Neuronal stem cell (in vitro differentiated cells): ENCODE results near the gene BRCA1.
"Not testable (repeated sequence)": the region's sequence is repeated elsewhere in the genome, so short reads cannot be mapped to it uniquely, and the experiment has no call there.

ENCODE experiments used
- DNase-seq: peaks from one replicate; pipeline ENCODE4 v3.0.0-alpha.2; 2013; ENCODE audit warnings: low spot score
- H2AFZ ChIP-seq: one replicate; pipeline ENCODE4 v1.6.1; 2013; ENCODE audit warnings: mild to moderate bottlenecking, low read length, inconsistent platforms
- H2AK5ac ChIP-seq: 2 replicates; pipeline ENCODE4 v1.6.1; 2013; ENCODE audit warnings: low read depth, mild to moderate bottlenecking, inconsistent platforms, low read length, moderate library complexity, mixed read lengths
- H2BK120ac ChIP-seq: 2 replicates; pipeline ENCODE4 v1.6.1; 2013; ENCODE audit warnings: low read depth, mild to moderate bottlenecking, inconsistent platforms, low read length, moderate library complexity, mixed read lengths
- H2BK12ac ChIP-seq: one replicate; pipeline ENCODE4 v1.6.1; 2013; ENCODE audit warnings: low read length, inconsistent platforms
- H2BK15ac ChIP-seq: 2 replicates; pipeline ENCODE4 v1.6.1; 2013; ENCODE audit warnings: mild to moderate bottlenecking, low read length, inconsistent platforms, mixed read lengths
- H2BK5ac ChIP-seq: one replicate; pipeline ENCODE4 v1.6.1; 2013; ENCODE audit warnings: inconsistent platforms, mild to moderate bottlenecking, low read length, moderate library complexity
- H3K14ac ChIP-seq: one replicate; pipeline ENCODE4 v1.6.1; 2013; ENCODE audit warnings: low read length, inconsistent platforms
- H3K18ac ChIP-seq: 2 replicates; pipeline ENCODE4 v1.6.1; 2013; ENCODE audit warnings: low read length, inconsistent platforms
- H3K23ac ChIP-seq: 2 replicates; pipeline ENCODE4 v1.6.1; 2013; ENCODE audit warnings: low read depth, mild to moderate bottlenecking, mixed read lengths, low read length, inconsistent platforms; ENCODE audit not compliant: poor library complexity
- H3K27ac ChIP-seq: replicated peaks from 3 replicates; pipeline ENCODE4 v1.5.1; 2013; ENCODE audit warnings: low read length, inconsistent platforms
- H3K27me3 ChIP-seq, 3 experiments: 2 replicates each; pipeline ENCODE4 v1.6.1; 2013; ENCODE audit warnings: low read length in 3 of 3, mild to moderate bottlenecking in 2 of 3, inconsistent platforms in 1 of 3, low read depth in 1 of 3, mixed read lengths in 1 of 3, moderate library complexity in 1 of 3; ENCODE audit not compliant: control insufficient read depth in 3 of 3, insufficient read depth in 3 of 3
- H3K36me3 ChIP-seq, 2 donors: replicated peaks in 1 of 2; 2 replicates each; pipeline ENCODE4 v1.6.1; 2013; ENCODE audit warnings: low read length in 2 of 2; ENCODE audit not compliant: control insufficient read depth in 2 of 2, insufficient read depth in 2 of 2
- H3K4ac ChIP-seq: 2 replicates; pipeline ENCODE4 v1.6.1; 2013; ENCODE audit warnings: inconsistent platforms, mild to moderate bottlenecking, low read length, moderate library complexity
- H3K4me1 ChIP-seq, 2 donors: 1 replicate in 1 of 2; 2 replicates in 1 of 2; pipeline ENCODE4 v1.6.1; 2013; ENCODE audit warnings: low read length in 2 of 2, low read depth in 1 of 2; ENCODE audit not compliant: control insufficient read depth in 2 of 2, insufficient read depth in 1 of 2
- H3K4me2 ChIP-seq: one replicate; pipeline ENCODE4 v1.6.1; 2013; ENCODE audit warnings: mild to moderate bottlenecking, low read length, inconsistent platforms; ENCODE audit not compliant: insufficient read depth, poor library complexity, severe bottlenecking
- H3K4me3 ChIP-seq, 2 donors: 2 replicates each; pipeline ENCODE4 v1.5.1; 2013; ENCODE audit warnings: low read length in 2 of 2, mild to moderate bottlenecking in 2 of 2, inconsistent platforms in 1 of 2, moderate library complexity in 1 of 2
- H3K79me1 ChIP-seq: one replicate; pipeline ENCODE4 v1.6.1; 2013; ENCODE audit warnings: low read depth, mild to moderate bottlenecking, inconsistent platforms, low read length, moderate library complexity
- H3K9ac ChIP-seq: one replicate; pipeline ENCODE4 v1.6.1; 2013; ENCODE audit warnings: mild to moderate bottlenecking, low read depth, low read length, inconsistent platforms; ENCODE audit not compliant: poor library complexity
- H3K9me3 ChIP-seq, 2 donors: replicated peaks in 1 of 2; 2 replicates each; pipeline versions ENCODE3 to v1.6.1; 2013; ENCODE audit warnings: low read length in 2 of 2, mild to moderate bottlenecking in 2 of 2, inconsistent platforms in 1 of 2, low read depth in 1 of 2, mixed read lengths in 1 of 2, moderate library complexity in 1 of 2; ENCODE audit not compliant: control insufficient read depth in 2 of 2, insufficient read depth in 1 of 2
- H4K8ac ChIP-seq: one replicate; pipeline ENCODE4 v1.6.1; 2013; ENCODE audit warnings: low read depth, mild to moderate bottlenecking, inconsistent platforms, low read length, moderate library complexity
- H4K91ac ChIP-seq: one replicate; pipeline ENCODE4 v1.6.1; 2013; ENCODE audit warnings: low read length, low read depth, mild to moderate bottlenecking, inconsistent platforms; ENCODE audit not compliant: poor library complexity
- WGBS, 2 donors: extraction: QIAGEN DNeasy Blood & Tissue Kit; methylation state at CpG; one replicate each; pipeline ENCODE4 v1.1.7; 2013; ENCODE audit warnings: missing lambda C conversion rate in 2 of 2, mixed read lengths in 1 of 2; ENCODE audit not compliant: insufficient read length in 2 of 2, insufficient replicate concordance in 1 of 2; ENCODE audit errors: extremely low coverage in 2 of 2; 5-methylcytosine and 5-hydroxymethylcytosine counted together

Gene BRCA1

DNA sequence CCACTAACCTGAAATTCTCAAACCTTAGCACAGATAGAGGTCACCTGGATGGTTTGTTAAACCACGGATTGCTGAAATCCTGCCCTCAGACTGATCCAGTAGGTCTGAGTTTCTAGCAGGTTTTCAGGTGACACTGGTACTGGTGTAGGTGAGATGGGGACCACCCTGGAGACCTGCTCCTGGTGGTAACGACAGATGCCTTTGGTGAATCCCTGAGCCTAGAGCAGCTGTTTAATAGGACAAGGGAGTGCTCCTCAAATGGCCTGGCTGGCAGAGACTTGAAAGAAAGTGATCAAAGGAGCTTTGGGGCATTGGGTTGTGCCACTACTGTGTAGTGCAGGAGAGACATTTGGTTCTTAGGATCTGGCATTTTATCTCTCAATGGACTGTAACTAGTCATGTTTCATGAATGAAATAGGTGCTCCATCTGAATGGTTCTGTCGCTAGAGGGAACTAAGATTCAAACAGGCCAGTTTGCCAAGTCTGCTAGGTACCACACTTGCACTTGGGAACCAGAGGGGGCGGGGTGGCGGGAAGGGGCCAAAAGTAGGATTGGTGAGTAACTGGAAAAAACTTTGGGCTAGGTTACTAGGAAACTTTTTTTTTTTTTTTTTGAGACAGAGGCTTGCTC is 121.5 kb downstream of the BRCA1 start:
- WGBS, 2 donors = no CpG with 5 or more reads among the region's 5 CpGs

DNA sequence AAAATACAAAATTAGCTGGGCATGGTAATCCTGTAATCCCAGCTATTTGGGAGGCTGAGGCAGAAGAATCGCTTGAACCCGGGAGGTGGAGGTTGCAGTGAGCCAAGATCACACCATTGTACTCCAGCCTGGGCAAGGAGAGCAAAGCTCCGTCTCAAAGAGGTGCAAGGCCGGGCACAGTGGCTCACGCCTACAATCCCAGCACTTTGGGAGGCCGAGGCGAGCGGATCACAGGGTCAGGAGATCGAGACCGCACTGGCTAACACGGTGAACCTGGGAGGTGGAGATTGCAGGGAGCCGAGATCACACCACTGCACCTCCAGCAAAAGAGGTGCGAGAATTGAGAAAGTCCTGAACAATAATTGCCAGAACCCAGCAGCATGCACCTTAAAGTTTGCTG is 124.3 kb downstream of the BRCA1 start:
- not testable (repeated sequence) for H4K8ac ChIP-seq, H3K4me2 ChIP-seq, H2AK5ac ChIP-seq, H2AFZ ChIP-seq, H2BK15ac ChIP-seq, H3K4ac ChIP-seq, H2BK5ac ChIP-seq, H3K14ac ChIP-seq, H2BK12ac ChIP-seq, H3K9ac ChIP-seq, H4K91ac ChIP-seq, DNase-seq, H2BK120ac ChIP-seq, H3K79me1 ChIP-seq, H3K4me1 ChIP-seq, H3K27ac ChIP-seq, H3K23ac ChIP-seq, H3K9me3 ChIP-seq, H3K4me3 ChIP-seq, H3K27me3 ChIP-seq, H3K18ac ChIP-seq
- H3K36me3 ChIP-seq = peaks cover 34 to 56% of the 10 kb centered on the region in 2 donors
- no CpG with 5 or more reads among the region's 13 CpGs for WGBS, 2 donors

More for the DNA sequence above, 121.5 kb downstream of the BRCA1 start:
- H2BK12ac ChIP-seq = no peak overlapping the region
- H3K4me2 ChIP-seq = no peak overlapping the region
- no peaks in the 10 kb centered on the region for H3K27me3 ChIP-seq
- H3K9ac ChIP-seq = peak overlapping the region; percentile 12
- no peak overlapping the region for H3K4ac ChIP-seq
- no peak overlapping the region for H4K8ac ChIP-seq
- H3K18ac ChIP-seq = no peak overlapping the region
- H3K4me1 ChIP-seq = peaks cover 0 to 9% of the 10 kb centered on the region in 2 donors
- no peak for DNase-seq
- H2AFZ ChIP-seq = no peak overlapping the region
- no peak overlapping the region for H3K14ac ChIP-seq
- peaks cover 34 to 56% of the 10 kb centered on the region in 2 donors for H3K36me3 ChIP-seq
- no peak overlapping the region for H2BK120ac ChIP-seq
- no peak overlapping the region for H4K91ac ChIP-seq
- no peaks in the 10 kb centered on the region for H3K9me3 ChIP-seq
- no peak overlapping the region for H2BK5ac ChIP-seq
- no peak overlapping the region for H2BK15ac ChIP-seq
- no peak overlapping the region for H2AK5ac ChIP-seq
- no peak overlapping the region for H3K4me3 ChIP-seq
- H3K79me1 ChIP-seq = peaks cover 5% of the 10 kb centered on the region
- H3K23ac ChIP-seq = no peak overlapping the region
- no peak overlapping the region for H3K27ac ChIP-seq

DNA sequence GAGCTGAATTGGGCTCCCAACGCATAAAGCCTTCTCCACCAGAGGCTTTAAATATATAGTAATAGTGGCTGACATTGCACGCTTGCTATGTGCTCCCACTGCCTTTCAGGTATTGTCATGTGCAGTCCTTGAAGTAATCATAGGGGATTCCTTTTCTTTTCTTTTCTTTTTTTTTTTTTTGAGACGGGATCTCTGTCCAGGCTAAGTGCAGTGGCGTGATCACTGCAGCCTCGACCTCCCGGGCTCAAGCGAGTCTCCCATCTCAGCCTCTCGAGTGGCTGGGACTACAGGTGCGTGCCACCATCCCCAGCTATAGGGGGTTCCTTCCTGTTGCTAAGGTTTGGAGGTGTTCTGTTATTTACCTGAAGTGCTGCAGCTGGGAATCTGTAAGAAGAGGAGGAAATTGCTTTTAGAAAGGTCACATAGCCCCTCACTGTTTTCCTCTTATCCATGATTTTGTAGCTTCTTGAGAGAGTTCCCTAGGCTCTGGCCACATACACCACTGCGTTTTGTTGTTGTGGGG is 126.1 kb downstream of the BRCA1 start:
- H4K91ac ChIP-seq = no peak overlapping the region
- peak overlapping the region; percentile 74 for H2AFZ ChIP-seq
- H2BK15ac ChIP-seq = no peak overlapping the region
- no peak overlapping the region for H4K8ac ChIP-seq
- peak overlapping the region; percentile 80 for H3K4me2 ChIP-seq
- no peak overlapping the region for H3K27ac ChIP-seq
- no peak overlapping the region for H3K4ac ChIP-seq
- peaks cover 0 to 1% (median 0%) of the 10 kb centered on the region in 3 experiments for H3K27me3 ChIP-seq
- peaks cover 6% of the 10 kb centered on the region for H3K79me1 ChIP-seq
- H3K9me3 ChIP-seq = no peaks in the 10 kb centered on the region
- no peak overlapping the region for H2BK12ac ChIP-seq
- H3K4me1 ChIP-seq = peaks cover 4 to 6% of the 10 kb centered on the region in 2 donors
- peak overlapping the region; percentile 86 to 95 for H3K4me3 ChIP-seq
- no CpG with 5 or more reads among the region's 10 CpGs for WGBS, 2 donors
- peak overlapping the region; percentile 12 for H3K14ac ChIP-seq
- no peak overlapping the region for H2BK120ac ChIP-seq
- H2BK5ac ChIP-seq = no peak overlapping the region
- peaks cover 33 to 55% of the 10 kb centered on the region in 2 donors for H3K36me3 ChIP-seq
- H3K9ac ChIP-seq = peak overlapping the region; percentile 98
- H2AK5ac ChIP-seq = no peak overlapping the region
- no peak for DNase-seq
- no peak overlapping the region for H3K23ac ChIP-seq
- H3K18ac ChIP-seq = no peak overlapping the region

DNA sequence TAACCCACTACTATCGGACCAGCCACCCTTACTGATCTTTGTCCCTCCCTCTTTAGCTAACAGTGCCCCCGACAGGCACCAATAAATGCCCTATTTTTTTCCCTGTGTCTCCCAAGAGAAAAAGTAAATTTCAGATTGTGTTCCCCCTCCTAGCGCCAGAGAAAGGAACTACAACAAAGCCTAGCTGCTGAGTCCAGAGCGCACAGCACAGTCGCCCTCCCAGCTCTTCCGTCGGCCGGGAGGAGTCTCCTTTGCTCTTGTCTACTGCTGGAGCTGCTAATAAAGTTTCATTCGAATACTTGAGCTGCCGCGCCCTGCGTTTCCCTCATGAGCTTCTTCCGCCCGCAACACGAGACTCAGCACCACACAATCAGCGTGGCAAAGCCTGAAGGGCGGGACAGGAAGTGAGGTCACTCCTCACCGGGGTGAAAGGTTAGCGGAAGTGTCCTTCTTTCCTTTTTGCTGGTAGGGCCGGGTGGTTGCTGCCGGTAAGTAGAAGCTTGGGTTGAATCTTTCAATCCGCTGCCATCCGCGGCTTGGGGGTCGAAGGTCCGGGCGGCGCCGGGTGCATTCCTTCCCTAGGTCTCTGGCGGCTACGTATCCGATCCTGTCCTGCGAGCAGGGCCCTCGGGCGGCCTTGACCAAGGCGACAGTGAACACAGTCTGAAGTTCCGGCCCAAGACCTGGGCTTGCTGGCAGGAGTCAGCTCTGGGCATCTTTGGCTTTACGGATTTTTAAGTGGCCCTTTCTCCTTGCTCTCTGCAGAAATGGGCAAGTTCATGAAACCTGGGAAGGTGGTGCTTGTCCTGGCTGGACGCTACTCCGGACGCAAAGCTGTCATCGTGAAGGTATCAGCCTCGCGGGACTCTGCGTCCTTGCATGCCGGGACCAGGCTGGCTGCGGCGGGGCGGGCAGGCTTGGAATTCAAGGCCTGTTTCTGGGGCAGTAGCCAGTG is 126.9 kb downstream of the BRCA1 start, which contains the start of gene RPL27:
Gene RPL27, plus strand, starts transcription at position 436 of the 955 bp plus-strand sequence. Its CDS starts 332 bp downstream, at position 768.
- H2BK120ac ChIP-seq = no peak within 1 kb of the TSS
- H3K79me1 ChIP-seq = peaks cover 6% of the 10 kb centered on the region
- H3K9ac ChIP-seq = peak within 1 kb of the TSS; percentile 98
- H3K4ac ChIP-seq = peak within 1 kb of the TSS; percentile 12
- WGBS, 2 donors = no CpG with 5 or more reads among the region's 49 CpGs
- peak within 1 kb of the TSS; percentile 12 for H3K14ac ChIP-seq
- peak within 1 kb of the TSS; percentile 40 for H3K23ac ChIP-seq
- H3K27me3 ChIP-seq = peaks cover 0 to 1% (median 0%) of the 10 kb centered on the region in 3 experiments
- peak; percentile 98 for DNase-seq
- peak within 1 kb of the TSS; percentile 86 to 95 for H3K4me3 ChIP-seq
- H2BK15ac ChIP-seq = no peak within 1 kb of the TSS
- H4K91ac ChIP-seq = no peak within 1 kb of the TSS
- H3K4me1 ChIP-seq = peaks cover 4 to 6% of the 10 kb centered on the region in 2 donors
- peaks cover 26 to 52% of the 10 kb centered on the region in 2 donors for H3K36me3 ChIP-seq
- peak within 1 kb of the TSS; percentile 80 for H3K4me2 ChIP-seq
- peak within 1 kb of the TSS; percentile 74 for H2AFZ ChIP-seq
- no peak within 1 kb of the TSS for H2BK12ac ChIP-seq
- H3K27ac ChIP-seq = peak within 1 kb of the TSS; percentile 90
- peak within 1 kb of the TSS; percentile 94 for H3K18ac ChIP-seq
- H2BK5ac ChIP-seq = peak within 1 kb of the TSS; percentile 85
- H2AK5ac ChIP-seq = no peak within 1 kb of the TSS
- no peaks in the 10 kb centered on the region for H3K9me3 ChIP-seq
- H4K8ac ChIP-seq = no peak within 1 kb of the TSS
